K562 (cell line): ENCODE results near the gene LPGAT1. TPM values are rescaled to one million over a fixed set of nuclear protein-coding genes. Genes with fewer than 3 reads are reported as not detected.
A peak's percentile ranks its signal among the peaks of the same experiment; 100 is the strongest.

Experiments
- ATAC-seq: fragments of 200-7000 bp; cut with Tn5 transposase; 3 replicates; pipeline ENCODE4 v1.9.1; 2020; ENCODE audit warnings: moderate library complexity
- BruUV-seq: library from RNA; stranded (reverse); fragments of 400-500 nt; replicated peaks from 2 replicates; lab custom pipeline; 2021; lab: Mats Ljungman, UMichigan
- CTCF ChIA-PET: fragments of 300-600 bp; formaldehyde crosslinking; extraction: SDS; loops from one replicate; lab custom pipeline; 2021; ENCODE audit warnings: low intra/inter-chr PET ratio; lab: Yijun Ruan, JAX
- POLR2A ChIA-PET: fragments of 300-600, 350-650 bp; sonication (Branson Sonifier 250); formaldehyde crosslinking; extraction: SDS; loops from one replicate; lab custom pipeline; 2021; ENCODE audit warnings: antibody characterized with exemption, inconsistent platforms; lab: Yijun Ruan, JAX
- DNase-seq, 4 experiments: peaks; one replicate each; pipeline versions ENCODE4 v3.0.0 to v3.0.0-alpha.2; 2011 to 2018; ENCODE audit warnings: low spot score in 3 of 4, mixed read lengths in 3 of 4; ENCODE audit errors: extremely low read depth in 1 of 4
- FAIRE-seq: peaks from 2 replicates; lab custom pipeline; 2011; peaks lifted over from hg19 to GRCh38; lab: Jason Lieb, UNC
- H2AFZ ChIP-seq: 2 replicates; pipeline ENCODE4 v1.6.0; 2011; ENCODE audit warnings: low read depth, low read length, control low read depth, inconsistent platforms
- H3K27ac ChIP-seq: fragments of 200-600 bp; 3 replicates; pipeline ENCODE4 v1.8.0; 2011; ENCODE audit warnings: low read depth, mild to moderate bottlenecking, control low read depth, inconsistent platforms, low read length, moderate library complexity, mixed read lengths; ENCODE audit errors: extremely low read depth
- H3K27me3 ChIP-seq, 2 experiments: fragments of 300-600 bp in 1 of 2; 2 replicates in 1 of 2; 3 replicates in 1 of 2; pipeline versions ENCODE4 v1.6.0 to v1.8.0; 2011; ENCODE audit warnings: inconsistent platforms in 2 of 2, low read length in 2 of 2, mild to moderate bottlenecking in 1 of 2, mixed read lengths in 1 of 2, moderate library complexity in 1 of 2; ENCODE audit not compliant: control insufficient read depth in 2 of 2, insufficient read depth in 2 of 2
- H3K36me3 ChIP-seq: fragments of 300-600 bp; 3 replicates; pipeline ENCODE4 v1.8.0; 2011; ENCODE audit warnings: mild to moderate bottlenecking, low read length, inconsistent platforms; ENCODE audit not compliant: control insufficient read depth, insufficient read depth
- H3K4me1 ChIP-seq, 2 experiments: fragments of 200-600 bp in 1 of 2; replicated peaks in 1 of 2; 2 replicates in 1 of 2; 3 replicates in 1 of 2; pipeline versions ENCODE4 v1.5.1 to v1.8.0; 2011; ENCODE audit warnings: inconsistent platforms in 2 of 2, low read length in 2 of 2, mild to moderate bottlenecking in 1 of 2, mixed read lengths in 1 of 2, moderate library complexity in 1 of 2; ENCODE audit not compliant: control insufficient read depth in 2 of 2, insufficient read depth in 2 of 2
- H3K4me2 ChIP-seq: 2 replicates; pipeline ENCODE4 v1.6.1; 2011; ENCODE audit warnings: low read length, control low read depth, inconsistent platforms, mixed read lengths; ENCODE audit not compliant: insufficient read depth
- H3K4me3 ChIP-seq: fragments of 200-600 bp; sonication (generic), shearing (Covaris generic); 2 replicates; pipeline ENCODE4 v1.5.1; 2016; ENCODE audit warnings: control low read depth, inconsistent platforms
- H3K79me2 ChIP-seq: fragments of 200-600 bp; 3 replicates; pipeline ENCODE4 v1.8.0; 2011; ENCODE audit warnings: low read length, inconsistent platforms; ENCODE audit not compliant: control insufficient read depth, insufficient read depth
- H3K9ac ChIP-seq, 2 experiments: 2 replicates each; pipeline versions ENCODE4 v1.6.0 to v1.6.1; 2011; ENCODE audit warnings: low read depth in 2 of 2, low read length in 2 of 2, control low read depth in 1 of 2, inconsistent platforms in 1 of 2, mild to moderate bottlenecking in 1 of 2, mixed read lengths in 1 of 2; ENCODE audit not compliant: insufficient read depth in 1 of 2
- H3K9me1 ChIP-seq: one replicate; pipeline ENCODE4 v1.6.0; 2011; ENCODE audit warnings: inconsistent platforms, mild to moderate bottlenecking, low read length, moderate library complexity; ENCODE audit not compliant: control insufficient read depth, insufficient read depth
- H3K9me3 ChIP-seq: replicated peaks from 2 replicates; pipeline ENCODE4 v1.5.1; 2011; ENCODE audit warnings: low read depth, low read length, inconsistent platforms; ENCODE audit not compliant: control insufficient read depth, insufficient read depth
- H4K20me1 ChIP-seq: replicated peaks from 2 replicates; pipeline ENCODE4 v1.6.1; 2011; ENCODE audit warnings: low read length, inconsistent platforms, mixed read lengths; ENCODE audit not compliant: control insufficient read depth, insufficient read depth
- CHAMP1 ChIP-seq: fragments of 450-650 bp; IDR thresholded peaks from 2 replicates; pipeline ENCODE4 v1.6.1; 2016; ENCODE audit warnings: mild to moderate bottlenecking
- ETV1 ChIP-seq: fragments of 450-650 bp; conservative IDR thresholded peaks from 2 replicates; pipeline ENCODE4 v1.6.1; 2016; ENCODE audit warnings: missing genetic modification characterization, control low read depth, low read depth, missing compliant biosample characterization
- EWSR1 ChIP-seq: fragments of 450-650 bp; IDR thresholded peaks from 2 replicates; pipeline ENCODE4 v1.6.1; 2018; ENCODE audit warnings: borderline replicate concordance, mild to moderate bottlenecking, low read depth, moderate library complexity; ENCODE audit not compliant: partially characterized antibody
- GTF2F1 ChIP-seq: IDR thresholded peaks from 2 replicates; pipeline ENCODE4 v1.6.1; 2011; ENCODE audit warnings: low read depth, low read length, improper control_type of control experiment
- SIN3A ChIP-seq, 2 experiments: fragments of 150-350 bp in 1 of 2; IDR thresholded peaks; 2 replicates each; pipeline ENCODE4 v1.6.1; 2011 to 2016; ENCODE audit warnings: borderline replicate concordance in 2 of 2, low read depth in 2 of 2, low read length in 2 of 2, mild to moderate bottlenecking in 2 of 2, moderate library complexity in 2 of 2; ENCODE audit not compliant: control insufficient read depth in 1 of 2
- TBL1XR1 ChIP-seq, 2 experiments: IDR thresholded peaks; 2 replicates each; pipeline ENCODE4 v1.6.1; 2012; ENCODE audit warnings: improper control_type of control experiment in 2 of 2, low read length in 2 of 2, mild to moderate bottlenecking in 1 of 2
- ZMIZ1 ChIP-seq, 2 experiments: fragments of 150-350 bp in 1 of 2; IDR thresholded peaks; 2 replicates each; pipeline ENCODE4 v1.6.1; 2012 to 2016; ENCODE audit warnings: low read depth in 2 of 2, low read length in 2 of 2, mild to moderate bottlenecking in 1 of 2, moderate library complexity in 1 of 2
- ZNF655 ChIP-seq: fragments of 250-450 bp; sonication (Bioruptor Pico); IDR thresholded peaks from 2 replicates; pipeline ENCODE4 v1.5.0; 2021
- WGBS: fragments of 100-300 bp; shearing (Covaris generic); methylation state at CpG from one replicate; pipeline ENCODE4 v1.1.6; 2016; ENCODE audit warnings: low coverage, mixed read lengths; ENCODE audit not compliant: insufficient coverage; ENCODE audit errors: missing lambda C conversion rate; 5-methylcytosine and 5-hydroxymethylcytosine counted together
- in situ Hi-C: fragments of 300-500 bp; cut with MboI; formaldehyde crosslinking; loops from 4 replicates; pipeline ENCODE4 v1.15.0; 2018; ENCODE audit warnings: inconsistent platforms, mixed read lengths
- intact Hi-C: fragments of 100-400 bp; cut with micrococcal nuclease; formaldehyde crosslinking; loops from 2 replicates; pipeline ENCODE4 v1.14.2; 2022
- polyA plus RNA-seq, 8 experiments: library from polyadenylated mRNA; depleted of rRNA in 4 of 8; stranded (reverse) in 5 of 8; unstranded in 3 of 8; fragments of >200 nt; fragmentation: Nextera tagmentation in 2 of 8; fragmentation: Illumina TruSeq in 1 of 8; extraction: Ambion mirVana in 2 of 8; extraction: Trizol in 1 of 8; gene quantifications; 2 replicates each; pipeline versions ENCODE4 v1.2.1 to v1.2.3, GENCODE V29; 2011 to 2014; ENCODE audit warnings: inconsistent platforms in 1 of 8, missing spikeins in 1 of 8
- total RNA-seq, 7 experiments: library from RNA; depleted of rRNA in 6 of 7; stranded (reverse); fragments of >200 nt in 6 of 7; fragmentation: Illumina TruSeq in 2 of 7; extraction: Trizol in 2 of 7; gene quantifications; 2 replicates each; pipeline versions ENCODE4 v1.2.1 to v1.2.3, GENCODE V29; 2011 to 2021; ENCODE audit warnings: low replicate concordance in 1 of 7

LPGAT1 gene
- total and polyA plus RNA-seq, 9 of the 15 experiments (the other 6 are each of a cell fraction or from before 2014, with no cell fraction given): 5.7 to 31.4 (median 16.3) TPM

- no peak overlapping the region for H3K4me2 ChIP-seq
- H3K9me1 ChIP-seq: no peaks in the 10 kb centered on the region
- peak overlapping the region; percentile 76 for H2AFZ ChIP-seq
- no peaks in the 10 kb centered on the region for H4K20me1 ChIP-seq
- peaks cover 15 to 31% of the 10 kb centered on the region in 2 experiments for H3K4me1 ChIP-seq
- H3K27me3 ChIP-seq: no peaks in the 10 kb centered on the region
- no peak for DNase-seq
- ChIA-PET POLR2A (interaction anchor here (0.9 to 4.3 kb wide), 3 partner anchors 7 to 27 kb away, joined by 3 to 35 read pairs (median 4); no protein-coding TSS in a partner anchor), CTCF (no interaction called here)
- in situ Hi-C loops (no loop called here), intact Hi-C loops (no loop called here)
- H3K79me2 ChIP-seq: no peaks in the 10 kb centered on the region
- no TSS peak for BruUV-seq
- FAIRE-seq: no peak
- 80% methylated on average over 4 of the region's 4 CpGs for WGBS
- no peaks in the 10 kb centered on the region for H3K36me3 ChIP-seq
- ATAC-seq: no peak
- no peak overlapping the region for H3K4me3 ChIP-seq
- H3K9me3 ChIP-seq: no peaks in the 10 kb centered on the region
- no peak overlapping the region for H3K27ac ChIP-seq
- no peak for TF ChIP-seq ZNF655 (CRISPR knock-in tag)
- TF ChIP-seq EWSR1: no peak
- TF ChIP-seq TBL1XR1 (IDR thresholded peaks at IDR 0.05; ENCODE audit: low read length in 2 of 2): no peak
- TF ChIP-seq GTF2F1: no peak
- 0 out of 4 replicates have a peak, but pooled peaks of 1 of the 2 experiments have one; percentile 7 for TF ChIP-seq ZMIZ1 (IDR thresholded peaks at IDR 0.05; ENCODE audit: low read depth in 2 of 2, low read length in 2 of 2)
- TF ChIP-seq ETV1: no peak
- TF ChIP-seq CHAMP1: no peak
- 0 out of 4 replicates have a peak, but pooled peaks of 1 of the 2 experiments have one; percentile 41 for TF ChIP-seq SIN3A (IDR thresholded peaks at IDR 0.05; ENCODE audit: borderline replicate concordance in 2 of 2, control insufficient read depth in 1 of 2, low read depth in 2 of 2, low read length in 2 of 2)
- H3K9ac ChIP-seq: no peak overlapping the region
These were observed 95.8 kb downstream of the LPGAT1 start for GRCh38 chr1:211734791-211735190.
